Type B pancreatic cell (in vitro differentiated cells): ENCODE data around the gene TCP11L2. TPM values are rescaled to one million over a fixed set of nuclear protein-coding genes. Genes with fewer than 3 reads are reported as not detected.

Source experiments
- DNase-seq: peaks from one replicate; pipeline ENCODE4 v3.0.0; 2021; ENCODE audit warnings: mixed read lengths; ENCODE audit not compliant: unreplicated experiment; ENCODE audit errors: extremely low spot score
- H3K27ac Mint-ChIP-seq: 2 replicates; pipeline ENCODE4 v1.8.0; 2021; ENCODE audit warnings: mild to moderate bottlenecking, mixed read lengths
- H3K27me3 Mint-ChIP-seq: 2 replicates; pipeline ENCODE4 v1.8.0; 2021; ENCODE audit warnings: mixed read lengths
- H3K36me3 Mint-ChIP-seq: 2 replicates; pipeline ENCODE4 v1.8.0; 2021; ENCODE audit warnings: mixed read lengths
- H3K4me1 Mint-ChIP-seq: one replicate; pipeline ENCODE4 v1.8.0; 2021; ENCODE audit warnings: mixed read lengths; ENCODE audit not compliant: unreplicated experiment
- H3K4me3 Mint-ChIP-seq: 2 replicates; pipeline ENCODE4 v1.8.0; 2021; ENCODE audit warnings: mild to moderate bottlenecking, mixed read lengths
- H3K9me3 Mint-ChIP-seq: 2 replicates; pipeline ENCODE4 v1.8.0; 2021; ENCODE audit warnings: mixed read lengths
- CTCF ChIP-seq: fragments of 200-600 bp; sonication (generic); conservative IDR thresholded peaks from 2 replicates; pipeline ENCODE4 v1.5.0; 2021; ENCODE audit warnings: antibody characterized with exemption, mild to moderate bottlenecking
- total RNA-seq: library from RNA; stranded (reverse); gene quantifications from 2 replicates; pipeline ENCODE4 v1.2.1, GENCODE V29; 2021; ENCODE audit warnings: low replicate concordance

TCP11L2 gene
- total RNA-seq, 1 donor from 2014 or later = 21.8 TPM

- no peak overlapping the region for H3K27ac Mint-ChIP-seq
- no peak for DNase-seq
- no peaks in the 10 kb centered on the region for H3K4me1 Mint-ChIP-seq
- no peak overlapping the region for H3K4me3 Mint-ChIP-seq
- TF ChIP-seq CTCF = no peak
- no peaks in the 10 kb centered on the region for H3K9me3 Mint-ChIP-seq
- H3K27me3 Mint-ChIP-seq = no peaks in the 10 kb centered on the region
- H3K36me3 Mint-ChIP-seq = no peaks in the 10 kb centered on the region
These were observed 44.3 kb upstream of the TCP11L2 start for GRCh38 chr12:106258226-106258625.

- H3K27me3 Mint-ChIP-seq = no peaks in the 10 kb centered on the region
- H3K36me3 Mint-ChIP-seq = no peaks in the 10 kb centered on the region
- no peak overlapping the region for H3K4me3 Mint-ChIP-seq
- no peak for DNase-seq
- no peaks in the 10 kb centered on the region for H3K4me1 Mint-ChIP-seq
- H3K9me3 Mint-ChIP-seq = no peaks in the 10 kb centered on the region
- H3K27ac Mint-ChIP-seq = no peak overlapping the region
- TF ChIP-seq CTCF = no peak
These were observed 43.6 kb upstream of the TCP11L2 start for GRCh38 chr12:106258935-106259334.

- Mint-ChIP-seq H3K27me3 (no peaks in the 10 kb centered on the region), H3K4me1 (no peaks in the 10 kb centered on the region), H3K27ac (no peak overlapping the region), H3K36me3 (no peaks in the 10 kb centered on the region), H3K9me3 (no peaks in the 10 kb centered on the region), H3K4me3 (no peak overlapping the region)
- no peak for DNase-seq
- TF ChIP-seq CTCF = no peak
These were observed 37.4 kb upstream of the TCP11L2 start for GRCh38 chr12:106265116-106265515.

GRCh38 chr12:106267535-106267934, 35.0 kb upstream of the TCP11L2 start:
- no peak overlapping the region for H3K27ac Mint-ChIP-seq
- H3K9me3 Mint-ChIP-seq = no peaks in the 10 kb centered on the region
- no peak overlapping the region for H3K4me3 Mint-ChIP-seq
- no peak for TF ChIP-seq CTCF
- no peaks in the 10 kb centered on the region for H3K27me3 Mint-ChIP-seq
- no peaks in the 10 kb centered on the region for H3K36me3 Mint-ChIP-seq
- DNase-seq = no peak
- H3K4me1 Mint-ChIP-seq = no peaks in the 10 kb centered on the region

- Mint-ChIP-seq H3K36me3 (no peaks in the 10 kb centered on the region), H3K9me3 (no peaks in the 10 kb centered on the region), H3K4me1 (no peaks in the 10 kb centered on the region), H3K27ac (no peak overlapping the region), H3K4me3 (no peak overlapping the region), H3K27me3 (no peaks in the 10 kb centered on the region)
- TF ChIP-seq CTCF = no peak
- DNase-seq = no peak
These were observed 33.3 kb upstream of the TCP11L2 start for GRCh38 chr12:106269150-106269771.
